Activated CD4-positive, alpha-beta T cell treated with anti-CD3 and anti-CD28 coated beads, Interleukin-2, amount 50 U/mL, for 4 hours (primary cell): ENCODE data around the gene FETUB.

Experiments used
- DNase-seq, 2 experiments: peaks; one replicate each; pipeline ENCODE4 v3.0.0-alpha.2; 2020

Gene FETUB

DNA sequence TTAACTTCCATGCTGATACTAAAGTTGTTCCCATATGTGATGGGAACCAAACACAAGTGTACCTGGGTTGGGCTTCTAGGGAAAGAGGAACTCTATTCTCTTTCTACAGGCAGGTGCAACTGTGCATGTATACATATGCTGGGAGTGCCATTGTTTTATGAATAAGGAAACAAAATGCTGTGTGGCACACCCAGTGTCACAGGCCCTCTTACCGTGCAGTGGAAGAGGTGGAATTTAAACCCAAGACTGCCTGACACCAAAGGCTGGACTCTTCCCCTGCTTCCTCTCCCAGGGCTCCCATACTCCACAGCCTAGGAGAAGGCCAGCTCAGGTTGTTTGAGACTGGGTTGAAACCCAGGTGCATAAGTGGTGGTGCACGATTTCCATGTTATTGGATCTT, 1.9 kb upstream of the FETUB start:
- no peak for DNase-seq

DNA sequence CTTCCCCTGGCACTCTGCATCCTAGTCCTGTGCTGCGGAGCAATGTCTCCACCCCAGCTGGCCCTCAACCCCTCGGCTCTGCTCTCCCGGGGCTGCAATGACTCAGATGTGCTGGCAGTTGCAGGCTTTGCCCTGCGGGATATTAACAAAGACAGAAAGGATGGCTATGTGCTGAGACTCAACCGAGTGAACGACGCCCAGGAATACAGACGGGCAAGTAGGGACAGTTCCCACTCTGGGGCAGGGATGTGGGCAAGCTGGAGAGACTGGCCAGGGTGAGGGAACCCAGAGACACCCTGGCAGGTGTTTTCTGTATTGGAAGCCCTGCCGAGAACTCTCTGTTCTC, 247 bp downstream of the FETUB start:
- no peak for DNase-seq

DNA sequence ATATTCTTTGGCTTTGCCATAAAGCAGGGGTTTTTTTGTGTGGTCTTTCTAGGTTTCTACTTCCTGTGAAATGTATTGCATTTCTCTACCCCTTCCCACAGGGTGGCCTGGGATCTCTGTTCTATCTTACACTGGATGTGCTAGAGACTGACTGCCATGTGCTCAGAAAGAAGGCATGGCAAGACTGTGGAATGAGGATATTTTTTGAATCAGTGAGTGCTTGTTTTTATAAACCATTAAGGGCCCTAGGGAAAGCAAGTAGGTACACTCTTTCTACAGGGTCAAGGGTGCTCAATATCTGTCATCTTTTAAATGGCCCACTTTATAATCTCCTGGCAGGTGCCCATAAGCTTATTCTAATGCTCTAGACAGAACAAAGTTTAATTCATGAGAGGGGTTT, 730 bp downstream of the FETUB start:
- no peak for DNase-seq

DNA sequence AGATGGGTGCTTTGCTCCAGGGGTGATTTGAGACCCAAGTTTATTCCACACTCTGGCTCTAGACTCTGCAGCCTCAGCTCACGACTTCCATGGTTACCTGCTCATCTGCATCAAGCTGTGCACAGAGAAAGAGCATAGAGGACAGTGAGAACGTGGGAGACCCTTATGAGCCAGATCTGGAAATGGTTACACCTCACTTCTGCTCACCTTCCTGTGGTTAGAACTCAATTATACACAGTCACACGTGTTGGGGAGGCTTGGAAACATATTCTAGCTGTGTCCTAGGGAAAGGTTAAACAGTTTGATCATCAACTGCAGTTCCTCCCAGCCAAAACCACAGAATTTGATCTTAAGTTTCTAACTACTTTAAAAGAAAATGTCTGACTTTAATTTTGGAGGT, 1.8 kb downstream of the FETUB start:
- DNase-seq: no peak

DNA sequence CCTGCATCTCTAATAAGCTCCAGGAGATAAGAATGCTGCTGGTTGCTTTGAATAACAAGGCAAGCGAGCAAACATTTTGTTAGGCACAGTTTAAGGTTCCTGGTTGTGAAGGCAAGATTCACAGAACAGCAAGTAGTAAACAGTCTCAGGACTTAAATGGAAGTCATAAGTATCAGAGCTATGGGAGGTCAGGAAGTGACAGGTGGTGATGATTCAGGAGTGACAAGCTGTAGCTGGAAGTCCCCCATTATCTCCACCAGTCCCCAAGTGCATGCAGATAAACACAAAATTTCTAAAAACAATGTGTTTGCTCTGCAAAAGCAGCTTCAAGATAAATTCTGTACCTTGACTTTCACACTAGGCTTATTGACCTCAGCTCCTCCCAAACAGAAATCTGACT, 3.3 kb downstream of the FETUB start:
- no peak for DNase-seq

DNA sequence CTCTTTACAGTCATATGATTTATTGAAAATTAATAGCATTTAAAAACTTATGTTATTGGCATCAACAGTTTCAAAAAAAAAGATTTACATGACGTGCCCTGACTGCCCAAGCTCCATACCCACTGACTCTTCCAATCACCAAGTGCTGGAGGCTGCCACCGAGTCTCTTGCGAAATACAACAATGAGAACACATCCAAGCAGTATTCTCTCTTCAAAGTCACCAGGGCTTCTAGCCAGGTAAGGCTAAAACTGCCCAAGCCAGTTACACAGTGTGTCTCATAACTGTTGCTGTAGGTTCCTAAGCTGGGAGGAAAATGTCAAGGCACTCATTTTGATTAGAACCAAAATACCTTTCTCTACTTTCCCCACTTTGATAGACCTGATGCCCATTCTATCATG, 4.5 kb downstream of the FETUB start:
- no peak for DNase-seq

DNA sequence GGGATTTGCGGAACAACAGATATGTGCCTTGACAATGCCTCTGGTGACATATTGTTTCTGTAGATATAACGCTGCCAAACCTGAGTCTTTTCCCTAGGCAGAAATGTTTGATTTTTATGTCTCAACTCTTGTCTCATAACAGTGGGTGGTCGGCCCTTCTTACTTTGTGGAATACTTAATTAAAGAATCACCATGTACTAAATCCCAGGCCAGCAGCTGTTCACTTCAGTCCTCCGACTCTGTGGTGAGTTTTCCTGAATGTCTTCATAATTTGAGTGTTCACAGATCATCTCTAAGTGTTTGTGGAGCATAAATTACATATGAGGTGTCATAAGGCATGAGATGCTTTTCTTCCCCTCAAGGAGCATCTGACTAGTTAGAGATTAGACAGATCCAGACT, 5.9 kb downstream of the FETUB start:
- no peak for DNase-seq

DNA sequence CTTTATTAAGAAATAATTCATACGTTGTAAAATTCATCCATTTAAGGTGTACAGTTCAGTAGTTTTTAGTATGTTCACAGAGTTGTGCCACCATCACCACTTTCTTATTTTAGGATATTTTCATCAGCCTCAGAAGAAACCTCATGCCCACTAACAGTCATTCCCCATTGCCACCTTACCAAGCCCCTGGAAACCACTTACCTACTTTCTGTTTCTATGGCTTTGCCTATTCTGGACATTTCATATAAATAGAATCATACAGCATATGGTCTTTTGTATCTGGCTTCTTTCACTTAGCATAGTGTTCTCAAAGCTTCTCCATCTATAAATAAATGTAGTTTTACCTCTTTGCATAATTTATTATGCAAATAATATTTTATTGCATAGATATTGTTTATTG, 6.6 kb downstream of the FETUB start:
- DNase-seq: no peak

DNA sequence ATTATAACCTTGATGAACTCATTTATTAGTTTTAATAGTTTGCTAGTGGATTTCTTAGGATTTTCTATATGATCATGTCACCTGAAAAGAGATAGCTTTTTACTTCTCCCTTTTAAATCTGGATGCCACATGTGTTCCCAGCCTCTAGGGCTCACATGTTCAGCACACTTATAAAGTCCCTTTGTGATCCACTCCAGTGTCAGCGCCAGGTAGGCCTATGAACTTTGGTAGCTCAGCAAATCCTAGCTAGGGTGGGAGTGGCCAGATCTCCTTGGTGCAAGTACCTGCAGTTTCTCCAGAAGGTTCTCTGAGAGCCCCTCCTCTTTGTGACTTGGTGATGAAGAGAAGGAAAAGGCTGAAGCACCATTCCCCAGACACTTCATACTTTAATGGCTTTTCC, 8.7 kb downstream of the FETUB start:
- DNase-seq: no peak

DNA sequence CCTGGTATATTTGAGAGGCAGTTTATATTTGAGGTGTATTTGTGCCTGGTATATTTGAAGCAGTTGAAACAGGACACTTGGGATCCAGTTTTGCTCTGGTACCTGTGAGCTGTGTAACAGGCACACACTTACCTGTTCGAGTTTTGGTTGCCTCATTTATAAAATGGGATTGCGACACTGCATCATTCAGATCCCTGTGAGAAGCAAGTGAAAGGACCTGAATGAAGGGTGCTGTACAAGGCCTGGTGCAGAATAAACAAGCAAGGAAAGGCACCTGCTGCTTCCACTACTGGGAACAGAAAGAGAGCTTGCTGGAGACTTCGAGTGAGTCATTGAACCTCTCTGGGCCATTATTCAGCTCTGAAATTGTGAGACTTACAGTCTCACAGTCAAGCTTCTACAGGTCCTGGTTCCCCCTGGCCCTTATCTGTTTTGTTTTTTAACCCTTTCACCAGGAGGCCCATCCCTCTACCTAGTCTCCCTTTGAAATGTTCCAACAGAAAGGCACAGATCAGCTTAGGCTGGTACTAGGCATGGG, 11.5 kb downstream of the FETUB start:
- no peak for DNase-seq

DNA sequence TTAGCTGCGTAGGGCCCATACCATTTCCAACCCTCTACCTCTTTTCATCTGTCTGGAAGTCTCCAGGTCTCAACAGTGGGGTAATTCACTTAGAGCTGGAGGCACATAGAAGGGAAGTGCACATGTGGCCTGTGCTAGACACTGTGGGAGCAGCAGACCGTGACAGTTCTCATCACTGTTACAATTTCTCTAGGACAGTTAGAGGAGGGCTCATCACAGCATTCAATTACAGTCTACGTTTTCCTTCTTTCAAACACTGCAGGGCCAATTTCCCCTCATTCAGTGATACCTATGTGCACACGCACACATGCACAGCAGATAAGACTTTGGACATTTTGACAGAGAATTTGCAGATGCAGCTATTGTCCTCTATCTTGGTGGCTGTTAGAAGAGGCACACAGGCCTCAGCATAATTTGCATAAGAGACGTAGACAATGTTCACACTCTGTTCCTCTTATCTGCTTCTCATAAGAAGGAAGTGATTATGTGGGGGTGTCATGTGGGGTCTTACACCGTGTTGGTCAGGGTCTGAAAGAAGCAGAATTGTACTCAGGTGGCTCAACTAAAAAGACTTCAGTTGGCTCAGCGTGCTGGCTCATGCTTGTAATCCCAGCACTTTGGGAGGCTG, 13.0 kb downstream of the FETUB start:
- DNase-seq: no peak

DNA sequence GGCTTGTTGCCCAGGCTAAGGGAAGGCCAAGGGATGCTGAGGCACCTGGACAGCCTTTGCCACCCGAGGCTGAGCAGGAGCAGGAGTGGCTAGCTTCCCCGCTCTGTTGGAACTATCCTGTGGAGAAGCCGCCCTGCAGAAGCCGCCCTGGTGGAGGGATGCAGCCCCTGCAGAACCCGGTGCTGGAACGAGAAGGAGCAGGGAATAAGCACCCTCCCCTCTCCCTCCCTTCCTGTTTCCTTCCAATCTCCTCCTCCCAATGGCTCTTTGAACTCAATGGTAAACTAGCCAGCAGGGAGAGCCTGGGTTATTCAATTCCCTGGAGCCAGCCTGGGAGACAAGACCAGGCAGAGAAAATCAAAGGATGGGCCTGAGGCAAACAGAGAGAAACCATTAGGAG, 13.8 kb downstream of the FETUB start:
- no peak for DNase-seq

DNA sequence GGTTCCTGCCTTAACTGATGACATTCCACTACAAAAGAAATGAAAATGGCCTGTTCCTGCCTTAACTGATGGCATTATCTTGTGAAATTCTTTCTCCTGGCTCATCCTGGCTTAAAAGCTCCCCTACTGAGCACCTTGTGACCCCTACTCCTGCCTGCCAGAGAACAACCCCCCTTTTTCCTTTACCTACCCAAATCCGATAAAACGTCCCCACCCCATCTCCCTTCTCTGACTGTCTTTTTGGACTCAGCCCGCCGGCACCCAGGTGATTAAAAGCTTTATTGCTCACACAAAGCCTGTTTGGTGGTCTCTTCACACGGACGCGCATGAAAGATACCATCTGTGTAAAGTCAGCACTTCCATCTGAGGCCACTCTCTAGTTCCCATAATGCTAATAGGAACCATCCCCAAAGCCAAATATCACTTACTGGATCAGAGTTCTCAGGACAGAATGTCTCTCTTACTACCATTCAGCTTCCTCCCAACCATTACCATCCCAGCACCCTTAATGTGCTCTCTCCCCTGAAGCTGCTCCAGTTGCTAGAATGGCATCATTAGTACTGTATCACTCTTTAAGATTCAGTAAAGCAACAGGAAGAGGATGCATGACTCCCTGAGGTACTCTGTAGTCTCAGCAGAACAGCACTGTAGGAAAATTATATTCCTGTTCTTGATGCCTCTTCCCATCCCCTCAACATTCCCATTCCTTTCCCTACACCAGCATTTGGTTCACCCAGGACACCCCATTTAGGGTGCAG, 23.3 kb downstream of the FETUB start:
- DNase-seq: no peak

DNA sequence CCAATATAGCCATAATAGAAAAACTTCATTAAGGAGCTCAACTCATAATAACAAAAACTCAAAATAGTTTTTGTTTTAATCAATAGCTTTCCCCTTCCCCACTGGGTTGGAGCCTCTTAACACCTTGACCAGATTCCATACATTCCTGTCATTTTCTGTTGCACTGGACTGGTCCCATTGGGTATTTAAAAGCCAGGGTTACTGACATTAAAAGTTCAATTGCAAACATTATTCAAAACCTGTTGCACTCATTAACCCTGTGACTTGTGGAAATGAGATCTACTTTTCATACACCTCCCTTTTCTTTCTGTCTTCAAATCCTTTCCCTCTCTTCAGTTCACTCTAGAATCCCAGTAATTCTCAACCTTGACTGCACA, 23.9 kb downstream of the FETUB start:
- DNase-seq: no peak

DNA sequence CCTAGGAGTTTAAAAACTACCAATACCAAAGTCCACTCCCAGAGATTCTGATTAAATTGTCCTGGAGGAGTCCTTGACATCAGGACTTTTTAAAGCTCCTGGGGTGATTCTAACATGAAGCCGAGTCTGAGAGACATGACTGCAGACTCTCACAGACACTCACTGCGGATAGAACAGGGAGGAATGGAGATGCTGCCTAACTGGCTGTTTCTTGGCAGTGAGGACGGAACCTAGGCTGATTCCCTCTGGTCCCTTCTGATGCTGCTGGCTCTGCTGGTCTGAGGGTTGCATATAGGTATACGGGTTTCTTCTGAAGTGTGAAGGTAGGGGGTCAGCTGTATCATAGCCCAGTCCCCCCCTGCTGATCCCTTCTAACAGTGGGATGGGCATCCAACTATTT, 24.3 kb downstream of the FETUB start:
- DNase-seq: no peak

DNA sequence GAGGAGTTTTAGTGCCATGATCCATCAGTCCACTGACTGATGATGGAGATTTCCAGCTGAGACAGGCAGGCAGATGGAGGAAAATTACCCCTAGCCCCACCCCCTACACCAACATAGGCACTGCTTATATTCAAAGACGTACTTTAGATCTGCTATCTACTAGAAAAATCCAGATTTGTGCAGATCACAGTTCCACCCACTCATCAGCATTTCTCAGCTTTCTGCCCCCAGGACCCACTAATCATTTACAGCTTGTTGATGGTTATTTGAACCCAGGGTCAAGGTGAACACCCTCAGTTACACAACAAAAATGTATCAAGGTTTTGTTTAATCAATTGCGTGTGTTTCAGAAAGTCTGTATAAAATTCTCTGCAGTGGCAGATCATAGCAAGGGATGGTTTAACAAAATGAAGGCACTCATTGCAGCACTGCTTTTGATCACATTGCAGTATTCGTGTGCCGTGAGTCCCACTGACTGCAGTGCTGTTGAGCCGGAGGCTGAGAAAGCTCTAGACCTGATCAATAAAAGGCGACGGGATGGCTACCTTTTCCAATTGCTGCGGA, 25.5 kb downstream of the FETUB start, which contains the start of gene HRG:
Gene HRG, plus strand, starts transcription at position 390 of the 564 bp plus-strand sequence. Its CDS starts 18 bp downstream, at position 408.
- DNase-seq: no peak

DNA sequence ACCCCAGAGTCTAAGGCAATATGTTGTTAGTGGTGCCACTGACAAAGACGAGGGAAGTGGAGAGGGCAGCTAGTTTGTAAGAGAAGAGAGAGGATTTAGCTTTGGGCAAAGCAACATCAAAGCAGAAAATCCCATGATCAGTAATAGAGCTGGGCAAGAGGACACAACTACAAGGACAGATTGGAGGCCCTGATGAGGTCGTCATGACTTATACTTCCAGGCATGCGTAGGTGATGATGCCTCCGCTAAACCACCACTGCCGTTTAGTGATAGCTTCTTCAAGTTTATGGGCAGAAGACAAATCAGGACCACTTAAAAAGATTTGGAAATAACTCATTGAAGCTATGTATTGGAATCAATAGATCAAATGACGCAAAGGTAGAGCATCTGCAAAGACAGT, 28.2 kb downstream of the FETUB start:
- DNase-seq: no peak

DNA sequence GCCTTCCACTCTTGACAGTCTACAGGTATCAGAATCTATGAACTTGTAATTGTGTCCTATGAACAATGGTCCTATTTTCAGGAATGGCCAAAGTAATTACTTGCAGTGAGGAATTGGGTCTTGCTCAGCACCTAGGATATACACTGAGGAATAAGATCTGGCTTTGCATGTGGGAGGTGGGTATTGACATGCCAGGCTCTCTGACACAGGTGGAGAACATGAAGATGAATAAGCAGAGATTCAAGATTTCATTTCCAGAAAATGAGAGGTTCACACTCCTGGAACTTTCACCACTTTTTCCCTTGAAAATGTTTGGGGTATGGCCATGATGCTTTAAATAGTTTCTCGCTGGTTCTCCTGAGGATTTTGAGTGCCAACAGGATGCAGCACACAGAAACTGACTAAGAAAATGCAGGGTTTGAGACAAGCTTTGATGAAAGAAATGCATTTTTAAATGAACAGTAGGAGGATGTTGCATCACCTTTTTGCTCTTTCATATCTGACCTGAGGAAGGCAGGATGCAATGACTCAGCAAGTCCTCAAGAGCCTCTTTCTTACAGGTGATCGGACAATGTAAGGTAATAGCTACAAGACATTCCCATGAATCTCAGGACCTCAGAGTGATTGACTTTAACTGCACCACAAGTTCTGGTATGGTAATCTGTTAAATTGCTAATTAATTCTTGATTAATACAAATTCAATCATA, 29.3 kb downstream of the FETUB start:
- no peak for DNase-seq

DNA sequence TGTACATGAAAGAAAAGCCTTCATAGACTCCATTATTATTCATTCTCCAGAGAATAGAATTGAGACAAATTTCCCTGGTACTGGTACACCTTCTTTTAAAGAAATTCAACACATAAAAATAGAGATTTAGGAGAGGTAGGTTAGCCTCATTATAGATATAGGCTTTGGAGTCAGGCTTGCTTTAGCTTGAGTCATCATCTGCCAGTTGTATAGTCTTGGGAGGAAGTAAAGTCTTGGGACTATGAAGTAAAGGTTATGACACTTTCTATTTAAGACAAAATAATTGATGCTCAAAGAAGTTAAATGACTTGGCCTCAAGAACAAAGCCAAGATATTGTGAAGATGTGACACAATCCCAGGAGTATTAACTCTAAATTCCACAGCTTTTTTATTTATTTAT, 30.0 kb downstream of the FETUB start:
- DNase-seq: no peak

DNA sequence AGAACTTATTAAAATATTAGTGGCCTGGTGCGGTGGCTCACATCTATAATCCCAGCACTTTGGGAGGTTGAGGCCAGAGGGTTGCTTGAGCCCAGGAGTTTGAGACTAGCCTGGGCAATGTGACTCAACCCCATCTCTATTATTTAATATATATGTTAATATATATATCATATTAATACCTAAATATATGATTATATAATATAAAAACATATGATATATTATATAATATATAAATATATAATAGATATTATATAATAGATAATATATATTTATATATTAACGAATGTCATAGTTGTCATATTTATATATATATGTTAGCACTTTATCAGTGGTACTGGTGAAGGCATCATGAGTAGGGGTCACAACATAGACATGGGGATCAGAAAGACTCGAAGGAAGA, 30.9 kb downstream of the FETUB start:
- DNase-seq: no peak

DNA sequence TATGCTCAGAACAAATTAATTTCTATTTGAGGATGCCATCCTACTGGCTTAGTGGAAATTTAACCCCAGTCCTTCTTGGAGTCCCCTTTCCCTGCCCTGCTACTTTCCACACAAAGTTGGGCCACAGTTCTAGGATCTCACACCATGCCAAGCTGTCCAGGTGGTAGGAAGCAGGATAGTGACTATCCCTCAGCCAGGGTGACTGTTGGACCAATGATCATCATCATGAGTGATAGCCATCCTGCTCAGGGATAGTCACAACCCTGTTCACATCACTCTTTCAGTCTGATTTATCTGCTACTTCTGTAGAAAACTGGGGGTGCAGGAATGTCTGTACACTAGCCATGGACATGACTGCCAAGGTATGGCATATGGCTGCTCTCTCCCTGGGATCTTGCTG, 38.4 kb downstream of the FETUB start:
- DNase-seq: no peak

DNA sequence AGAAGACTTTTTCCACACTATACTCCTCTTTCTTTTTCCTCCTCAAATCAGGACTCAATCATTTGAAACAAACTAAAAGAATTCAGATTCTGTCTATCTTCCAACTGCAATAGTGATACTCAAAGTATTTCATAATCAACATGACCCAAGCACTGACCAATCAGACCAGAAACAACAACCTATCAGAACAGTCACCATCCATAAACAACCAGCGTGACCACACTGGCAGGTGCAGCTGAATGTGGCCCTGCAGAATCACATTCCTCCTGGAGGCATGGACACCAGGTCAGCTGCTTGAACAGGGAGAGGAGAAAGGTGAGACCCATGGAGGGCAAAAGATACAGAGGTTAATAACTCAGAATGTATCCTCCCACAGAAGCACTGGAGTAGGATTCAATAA, 39.0 kb downstream of the FETUB start:
- no peak for DNase-seq

DNA sequence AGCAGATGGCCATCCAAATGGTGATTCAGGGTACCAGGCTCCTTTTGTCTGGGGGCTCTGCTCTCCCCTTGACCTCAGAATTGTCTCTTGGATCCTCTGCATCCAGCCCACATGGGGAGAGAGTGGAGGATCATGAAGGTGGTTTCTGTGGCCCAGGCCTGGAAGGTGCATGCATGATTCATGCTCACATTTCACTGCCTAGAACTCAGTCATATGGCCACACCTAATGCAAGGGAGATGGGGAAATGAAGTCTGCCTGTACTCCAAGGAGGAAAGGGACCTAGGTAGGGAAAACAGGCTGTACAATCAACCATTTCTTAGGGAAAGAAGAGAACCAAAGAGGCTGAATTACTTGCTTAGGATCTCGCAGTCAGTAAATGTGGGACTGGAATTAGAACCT, 40.7 kb downstream of the FETUB start:
- DNase-seq: no peak

DNA sequence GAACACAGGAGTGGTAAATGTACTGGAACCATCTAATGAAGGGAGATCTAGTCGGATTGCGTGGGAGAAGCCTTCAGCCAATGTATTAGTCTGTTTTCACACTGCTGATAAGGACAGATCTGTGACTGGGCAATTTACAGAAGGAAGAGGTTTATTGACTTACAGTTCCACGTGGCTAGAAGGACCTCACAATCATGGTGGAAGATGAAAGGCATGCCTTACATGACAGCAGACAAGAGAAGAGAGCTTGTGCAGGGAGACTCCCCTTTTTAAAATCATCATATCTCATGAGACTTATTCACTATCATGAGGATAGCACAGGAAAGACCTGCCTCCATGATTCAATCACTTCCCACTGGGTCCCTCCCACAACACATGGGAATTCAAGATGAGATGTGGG, 42.6 kb downstream of the FETUB start:
- no peak for DNase-seq
